Activated CD4-positive, CD25-positive, alpha-beta regulatory T cell (primary cell): Measurements from ENCODE around the gene VEGFA.

ENCODE experiments used
- DNase-seq, 4 experiments: peaks; one replicate each; lab custom pipeline; 2025; lab: John Stamatoyannopoulos, UW

The VEGFA gene

DNA sequence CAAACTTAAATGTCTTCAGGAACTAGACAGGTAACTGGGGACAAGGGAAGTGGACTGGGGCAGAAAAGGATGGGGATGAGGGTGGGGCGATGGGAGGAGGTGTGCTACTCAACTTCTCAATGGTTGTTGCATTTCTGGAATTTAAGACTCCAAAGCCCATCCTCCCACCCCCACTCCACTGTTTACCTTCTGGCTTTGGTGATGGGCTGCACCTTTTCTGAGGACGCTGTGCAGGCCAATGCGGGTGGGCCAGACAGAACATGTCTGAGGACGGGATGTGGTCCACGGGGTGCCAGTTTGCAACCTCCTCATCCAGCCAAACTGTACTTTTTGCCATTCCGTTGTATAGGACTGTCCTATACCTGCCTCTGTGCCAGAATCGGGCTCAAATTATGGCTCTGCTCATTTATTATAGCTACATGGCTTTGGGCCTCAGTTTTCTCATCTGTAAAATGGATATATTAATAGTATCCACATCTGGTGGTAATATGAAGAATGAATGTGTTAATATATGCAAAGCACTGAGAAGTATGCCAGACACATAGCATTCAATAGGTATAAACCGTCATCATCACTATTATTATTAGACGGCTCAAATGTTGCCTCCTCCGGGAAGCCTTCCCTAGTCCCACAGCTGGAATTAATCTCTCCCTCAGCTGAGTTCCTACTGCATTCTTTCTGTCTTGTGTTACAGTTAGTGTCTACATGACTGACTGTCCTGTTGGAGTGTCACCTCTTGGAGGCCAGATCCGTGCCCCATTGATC, 31.0 kb upstream of the VEGFA start:
- DNase-seq, result no peak

DNA sequence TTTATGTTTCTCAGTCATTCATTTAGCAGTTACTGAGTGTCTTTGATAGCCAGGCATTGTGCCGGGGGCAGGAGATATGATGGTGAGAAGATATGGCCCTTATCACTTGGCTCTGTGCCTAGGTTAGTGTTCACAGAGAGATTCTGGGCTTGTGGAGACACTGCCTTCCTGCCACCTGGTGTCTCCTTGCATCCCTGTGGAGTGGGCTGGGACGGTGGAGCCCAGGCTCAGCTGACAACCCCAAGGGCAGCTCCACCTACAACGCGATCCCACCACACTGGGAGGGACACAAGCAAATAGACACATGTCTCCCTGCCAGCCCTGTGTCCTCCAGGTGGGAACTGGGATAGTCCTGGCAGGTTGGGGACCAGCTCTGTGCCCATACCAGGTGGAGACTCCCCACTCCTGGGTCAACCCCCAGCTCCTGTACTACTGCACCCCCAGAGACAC, 30.3 kb upstream of the VEGFA start:
- no peak for DNase-seq

DNA sequence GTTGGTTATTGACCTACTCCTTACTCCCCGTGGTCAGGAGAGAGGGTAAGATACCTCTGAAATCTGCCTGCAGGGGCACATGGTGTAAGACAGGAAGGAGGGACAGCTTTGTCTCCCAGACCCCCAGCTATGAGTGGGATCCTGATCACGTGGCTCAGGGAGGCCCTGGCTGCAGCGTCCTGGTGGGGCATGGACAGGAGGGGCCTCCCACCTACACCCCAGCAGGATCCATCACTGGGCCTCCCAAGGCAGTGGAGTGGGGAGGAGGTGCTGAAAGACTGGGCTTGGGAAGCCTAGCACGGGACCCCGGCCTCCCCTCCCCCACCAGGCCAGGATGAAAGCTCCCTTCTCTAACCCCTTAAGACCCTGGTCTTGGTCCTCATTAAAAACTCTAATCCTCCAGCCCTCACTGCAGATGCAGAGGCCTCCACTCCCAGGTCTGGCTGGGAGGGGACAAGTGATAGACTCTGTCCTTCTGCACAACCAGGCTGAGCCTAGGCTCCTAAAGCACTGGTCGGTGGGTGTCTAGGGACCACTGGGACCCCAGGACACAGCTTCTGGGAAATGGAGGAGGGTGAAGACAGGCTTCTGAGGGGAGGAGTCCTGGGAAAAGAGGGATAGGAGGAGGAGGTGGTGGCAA, 29.6 kb upstream of the VEGFA start:
- no peak for DNase-seq

DNA sequence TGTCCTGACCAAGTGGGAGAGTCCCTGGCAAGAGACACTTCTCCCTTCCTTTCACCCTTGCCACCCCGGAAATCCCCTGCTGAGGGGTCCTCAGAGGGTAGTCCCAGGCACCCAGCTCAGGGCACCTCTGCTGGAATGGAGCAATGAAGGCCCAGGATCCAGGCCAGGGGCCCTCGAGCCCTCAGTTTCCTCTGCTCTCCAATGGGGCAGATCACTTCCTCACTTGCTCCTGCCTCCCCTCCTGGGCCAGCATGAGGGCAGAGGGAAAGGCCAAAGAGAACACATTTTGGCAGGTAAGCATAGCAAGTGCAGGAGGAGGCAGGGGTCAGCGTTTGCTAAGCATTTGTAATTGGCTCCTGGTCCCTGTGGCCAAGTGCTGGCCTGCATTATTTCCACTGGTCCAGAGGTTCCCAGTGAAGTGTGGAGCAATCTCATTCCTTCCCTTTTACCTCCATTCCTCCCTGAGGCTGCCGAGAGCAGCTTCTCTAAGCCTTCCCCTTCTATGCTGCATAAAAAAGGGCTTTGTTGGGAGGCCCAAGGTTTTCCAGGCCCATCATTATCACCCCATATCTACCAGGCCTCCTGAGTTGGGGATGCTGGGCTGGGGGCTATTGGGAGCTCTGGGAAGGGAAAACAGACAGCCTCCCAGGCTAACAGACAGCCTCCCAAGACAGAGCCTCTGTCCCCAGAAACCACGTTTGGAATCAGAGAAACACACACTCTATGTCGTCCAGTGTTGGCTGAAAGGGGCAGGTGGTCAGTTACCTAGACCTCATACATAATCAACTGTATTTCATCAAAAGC, 28.8 kb upstream of the VEGFA start:
- no peak for DNase-seq

DNA sequence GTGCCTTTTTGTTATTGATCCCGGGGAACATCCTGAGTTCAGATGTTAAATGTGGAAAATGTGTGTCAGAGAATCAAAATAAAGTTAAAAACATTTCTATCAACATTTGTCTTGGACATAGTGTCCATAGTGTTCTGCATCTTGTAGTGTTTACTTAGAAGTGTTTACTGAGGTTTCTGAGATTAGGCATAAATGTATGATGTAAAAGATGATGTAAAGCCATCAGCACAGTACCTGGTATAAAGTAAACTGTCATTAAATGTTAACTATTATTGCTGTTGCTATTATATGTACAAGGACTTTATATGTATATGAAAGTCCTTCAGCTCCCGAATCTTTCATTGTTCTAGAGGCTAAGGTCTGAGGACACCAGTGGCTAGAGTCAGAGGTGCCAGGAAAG, 28.2 kb upstream of the VEGFA start:
- DNase-seq, result no peak

DNA sequence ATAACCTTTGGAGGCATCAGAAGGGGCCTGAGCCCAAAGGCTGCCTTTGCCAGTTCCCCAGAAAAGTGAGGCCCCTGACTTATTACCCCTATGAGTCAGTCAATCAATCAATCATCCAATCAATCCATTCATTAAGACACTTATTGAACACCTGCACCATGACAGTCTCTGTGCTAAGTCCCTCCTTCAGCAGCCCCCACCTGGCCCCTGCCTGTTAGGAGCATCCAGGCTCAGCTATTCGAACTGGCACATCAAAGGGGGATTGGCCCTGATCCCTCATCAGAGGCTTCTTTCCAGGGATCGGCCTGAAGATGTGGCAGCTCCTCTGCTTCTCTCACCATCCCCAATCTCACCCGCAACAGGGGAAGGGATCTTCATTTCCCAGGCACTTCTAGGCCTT, 27.7 kb upstream of the VEGFA start:
- DNase-seq, result no peak

DNA sequence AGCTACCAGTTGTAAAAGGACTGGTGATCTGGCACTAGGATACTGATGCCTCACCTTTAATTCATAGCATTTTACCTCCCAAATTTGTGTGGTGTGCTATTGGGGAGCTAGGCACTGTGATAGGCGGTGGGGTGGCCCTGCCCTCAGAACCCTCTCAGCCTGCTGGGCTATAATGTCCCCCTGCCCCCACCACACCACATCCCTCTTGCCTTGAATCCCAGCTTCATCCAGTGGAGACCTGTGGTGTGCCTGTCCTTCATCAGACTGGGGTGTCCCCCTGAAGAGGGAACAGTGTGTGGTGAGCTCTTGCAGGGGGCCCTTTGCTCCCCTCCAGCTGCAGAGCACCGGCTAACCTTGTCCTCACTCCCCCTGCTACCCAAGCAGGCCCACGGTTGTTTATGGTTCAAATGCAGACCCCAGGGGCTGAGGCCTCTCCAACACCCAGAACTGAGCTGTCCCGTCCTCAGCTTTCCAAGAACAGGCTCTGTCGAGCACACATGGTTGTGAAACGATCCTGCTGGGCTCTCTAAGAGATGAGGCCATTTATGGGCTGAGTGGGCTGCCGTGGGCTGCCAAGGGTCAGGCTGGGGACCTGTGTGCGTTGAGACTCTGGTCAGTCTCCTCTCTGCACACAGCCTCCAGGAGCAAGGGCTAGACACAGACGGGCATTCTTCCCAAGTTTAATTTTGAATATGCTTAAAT, 26.9 kb upstream of the VEGFA start:
- DNase-seq, result no peak

DNA sequence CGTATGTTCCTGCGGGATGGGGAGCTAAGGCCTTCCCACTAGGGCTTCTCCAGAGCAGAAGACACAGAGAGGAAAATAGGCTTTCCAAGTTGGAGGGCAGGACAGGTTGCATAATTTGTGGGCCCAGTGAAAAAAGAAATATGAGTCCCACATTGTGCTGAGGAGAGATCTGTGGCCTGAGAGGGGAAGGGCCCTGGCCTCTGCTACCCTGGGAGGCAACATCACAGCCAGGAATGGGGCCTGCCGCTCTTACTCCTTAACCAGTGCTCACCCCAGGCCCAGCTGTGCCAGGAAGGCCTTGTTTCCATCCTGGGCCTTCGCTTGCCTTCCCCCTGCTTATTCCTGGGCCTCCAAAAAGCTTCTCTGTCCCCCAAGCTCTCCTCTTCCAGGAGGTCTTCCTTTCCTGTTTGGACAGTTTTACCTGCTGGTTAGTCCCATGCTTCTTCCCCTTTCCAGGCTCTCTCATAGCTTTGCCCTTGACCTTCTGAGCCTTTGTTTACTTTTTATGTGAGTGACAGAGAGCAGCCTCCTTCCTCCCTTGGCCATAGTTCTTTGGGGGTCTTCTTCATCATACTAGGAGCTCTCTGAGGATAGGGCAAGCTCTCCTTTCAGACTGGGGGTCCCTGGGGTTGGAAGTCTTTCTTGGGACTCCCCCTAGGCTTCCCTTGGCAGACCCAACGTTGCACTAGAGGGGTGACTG, 26.2 kb upstream of the VEGFA start:
- DNase-seq, result no peak

DNA sequence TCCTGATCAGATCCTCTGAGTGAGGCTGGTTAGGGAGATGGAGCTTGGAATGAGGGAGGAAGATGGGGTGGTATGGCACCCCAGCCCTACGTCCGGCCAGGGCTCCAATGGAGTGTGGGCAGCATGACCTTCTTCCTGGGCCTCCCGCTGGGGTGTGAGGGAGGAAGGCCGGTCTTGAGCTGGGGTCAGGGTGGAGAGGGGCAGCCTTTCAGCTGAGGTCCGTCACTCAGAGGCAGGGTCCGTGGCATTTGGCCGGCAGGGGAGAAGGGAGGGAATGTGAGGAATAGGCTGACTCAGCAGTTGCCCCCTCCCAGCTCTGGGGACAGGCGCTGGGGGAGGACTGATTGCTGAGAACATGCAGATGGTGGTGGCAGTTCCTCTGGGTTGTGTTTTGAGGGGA, 25.5 kb upstream of the VEGFA start:
- no peak for DNase-seq

DNA sequence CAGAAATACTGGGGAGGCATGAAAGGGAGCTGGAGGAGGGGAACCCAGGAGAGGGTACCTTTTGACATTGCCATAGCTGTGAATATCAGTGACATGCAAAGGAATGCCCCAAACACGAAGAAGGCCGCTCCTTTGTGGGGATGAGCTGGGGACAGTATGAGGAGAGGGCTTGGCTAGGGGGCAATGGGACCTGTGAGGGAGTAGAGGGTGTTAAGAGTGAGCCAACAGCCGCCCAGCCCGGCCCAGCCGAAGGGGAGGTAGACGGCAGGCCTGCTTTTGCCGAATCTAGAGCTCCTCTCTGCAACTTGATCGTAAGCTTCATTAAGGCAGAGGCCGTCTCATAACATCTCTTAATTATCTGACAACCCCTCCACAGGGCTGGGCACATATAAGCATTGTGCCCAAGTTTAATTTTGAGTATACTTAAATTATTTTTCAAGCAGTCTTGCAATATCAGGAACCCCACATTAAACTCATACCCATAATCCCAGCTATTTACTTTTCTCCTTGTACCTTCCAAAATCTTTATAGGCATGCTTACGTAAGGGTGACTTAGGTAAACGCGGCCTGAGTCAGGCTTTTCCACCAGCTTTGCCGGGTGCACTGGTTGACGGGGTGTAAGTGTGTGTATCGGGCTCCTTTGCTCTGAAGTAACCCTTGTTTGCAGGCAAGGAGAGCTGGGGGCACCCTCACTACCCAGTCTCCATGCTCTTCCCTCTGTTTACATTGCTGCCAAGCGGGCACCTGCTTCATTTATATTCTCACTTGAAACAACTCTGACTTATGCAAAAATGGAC, 24.9 kb upstream of the VEGFA start:
- DNase-seq, result no peak

DNA sequence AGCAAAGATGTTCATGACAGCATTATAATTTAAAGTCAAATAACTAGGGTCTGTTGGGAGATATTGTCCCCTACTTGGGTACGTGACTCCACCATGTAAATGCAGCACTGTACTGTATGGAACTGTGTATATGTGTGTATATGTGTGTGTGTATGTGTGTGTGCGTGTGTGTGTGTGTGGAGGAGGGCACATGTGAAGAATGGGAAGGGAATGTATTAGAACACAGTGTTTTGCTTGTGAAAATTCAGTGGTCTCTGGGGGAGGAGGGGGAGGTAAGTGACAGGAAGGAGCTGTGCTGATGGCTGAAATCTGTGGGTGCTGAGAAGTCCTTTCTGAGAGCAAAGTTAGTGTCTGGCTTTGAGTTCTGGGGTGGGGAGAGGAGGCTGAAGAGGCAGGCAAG, 23.9 kb upstream of the VEGFA start:
- DNase-seq, result no peak

DNA sequence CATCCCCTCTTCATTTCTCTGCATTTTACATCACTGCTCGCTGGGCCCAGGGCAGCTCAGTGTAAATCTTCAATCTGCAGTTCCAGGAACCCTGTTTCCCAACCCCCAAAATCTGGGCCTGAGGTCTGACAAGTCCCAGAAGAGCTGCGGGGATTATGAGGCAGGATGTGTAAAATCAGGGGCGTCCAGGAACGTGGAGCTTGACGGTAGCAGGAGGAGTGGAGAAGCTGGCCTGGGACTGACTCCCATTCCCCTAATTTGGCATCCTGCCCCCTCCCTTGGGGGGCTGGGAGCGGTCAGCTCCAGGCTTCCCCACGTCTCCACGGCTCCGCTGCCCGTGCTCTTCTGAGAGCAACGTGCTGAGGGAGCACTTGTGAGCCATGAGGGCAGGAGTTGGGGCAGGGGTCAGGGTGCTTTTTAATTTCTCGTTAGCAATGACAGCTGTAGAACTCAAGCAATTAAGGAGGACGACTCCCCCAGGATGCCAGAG, 23.4 kb upstream of the VEGFA start:
- DNase-seq, result no peak

DNA sequence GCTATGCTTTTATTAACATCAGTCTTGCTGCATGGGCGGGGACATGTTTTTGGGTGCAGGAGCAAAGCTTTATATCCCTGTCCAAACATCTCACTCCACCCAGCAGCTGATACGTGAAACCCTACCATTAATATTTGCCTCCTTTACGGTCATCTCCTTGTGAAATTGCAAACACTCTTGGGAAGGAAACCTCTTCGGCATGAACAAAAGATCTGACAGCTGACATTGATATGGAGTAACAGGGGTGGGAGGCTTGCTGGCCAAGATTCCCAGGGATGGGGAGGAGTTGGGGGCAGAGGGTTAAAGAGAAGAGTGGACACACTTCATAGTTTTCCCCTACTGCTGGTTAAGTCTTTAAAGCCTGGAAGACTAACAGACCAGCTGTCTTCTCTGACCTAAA, 22.2 kb upstream of the VEGFA start:
- DNase-seq, result no peak

DNA sequence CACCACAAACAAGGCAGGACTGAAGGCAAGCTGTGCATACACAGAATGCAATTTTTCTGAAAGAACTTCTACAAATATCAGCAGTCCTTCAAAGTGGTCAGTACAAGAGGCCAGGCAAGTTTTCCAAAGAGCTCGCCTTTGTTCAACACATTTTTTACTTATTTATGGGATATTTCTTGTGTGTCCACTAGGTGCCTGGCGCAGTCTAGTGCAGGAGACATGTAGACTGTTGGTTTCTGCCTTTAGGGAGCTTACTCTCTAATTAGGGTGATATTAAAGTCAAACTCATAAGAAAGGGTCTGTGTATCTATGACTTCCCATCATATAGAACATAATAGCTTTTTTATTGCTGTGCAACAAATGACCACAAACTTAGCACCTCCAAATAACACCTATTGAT, 21.2 kb upstream of the VEGFA start:
- DNase-seq, result no peak

DNA sequence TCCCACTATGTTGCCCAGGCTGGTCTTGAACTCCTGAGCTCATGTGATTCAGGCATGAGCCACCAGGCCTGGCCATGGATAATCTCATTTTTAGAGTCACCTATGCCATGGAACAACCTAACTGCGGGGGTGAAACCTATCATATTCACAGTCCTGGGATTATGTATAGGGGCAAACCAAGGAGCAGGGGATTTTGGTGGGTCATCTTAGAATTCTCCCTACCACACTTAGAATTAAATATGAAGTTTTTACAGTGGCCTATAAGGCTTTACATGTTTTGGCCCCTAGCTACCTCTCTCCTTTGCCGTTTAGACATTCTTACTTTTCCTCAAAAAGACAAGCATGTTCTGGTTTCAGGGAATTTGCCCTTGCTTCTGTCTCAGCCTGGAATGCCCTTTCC, 20.6 kb upstream of the VEGFA start:
- DNase-seq, result no peak

DNA sequence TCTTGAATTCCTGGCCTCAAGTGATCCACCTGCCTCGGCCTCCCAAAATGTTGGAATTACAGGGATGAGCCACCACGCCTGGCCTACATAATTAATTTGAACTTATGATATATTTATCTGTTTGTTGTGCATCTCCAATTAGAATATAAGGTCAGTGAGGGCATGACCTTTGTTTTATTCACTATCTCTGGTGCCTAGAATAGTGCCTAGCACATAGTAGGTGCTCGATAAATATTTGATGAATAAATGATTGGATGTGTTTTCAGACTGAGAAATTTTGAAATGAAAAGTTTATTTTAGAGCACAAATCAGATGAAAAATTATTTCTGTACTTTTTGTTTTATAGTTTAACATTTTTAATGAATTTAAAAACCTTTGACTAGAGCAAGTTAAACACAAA, 19.4 kb upstream of the VEGFA start:
- no peak for DNase-seq

DNA sequence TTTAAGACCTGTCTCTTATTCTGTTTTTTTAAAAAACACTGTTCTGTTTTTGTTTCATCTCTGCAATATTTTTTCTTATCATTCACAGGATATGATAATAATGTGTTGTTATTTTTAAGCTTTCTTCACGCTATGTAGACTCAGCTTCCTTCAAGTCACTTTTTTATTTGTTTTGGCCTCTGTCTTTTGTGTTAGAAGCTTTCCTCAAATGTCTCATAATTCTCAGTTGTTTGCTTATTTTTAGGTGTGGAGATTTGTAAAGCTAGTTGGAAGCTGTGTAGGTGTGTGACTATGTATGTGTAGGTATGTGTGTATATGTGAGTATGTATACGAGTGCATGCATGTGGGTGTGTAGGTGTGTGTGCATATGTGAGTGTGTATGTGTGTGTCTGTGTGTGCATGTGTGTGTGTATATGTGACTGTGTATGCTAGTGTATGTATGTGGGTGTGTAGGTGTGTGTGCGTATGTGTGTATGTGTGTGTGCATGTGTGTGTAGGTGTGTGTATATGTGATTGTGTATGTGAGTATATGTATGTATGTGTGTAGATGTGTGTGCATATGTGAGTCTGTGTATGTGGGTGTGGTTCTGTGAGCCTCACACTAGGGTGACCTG, 16.3 kb upstream of the VEGFA start:
- no peak for DNase-seq

DNA sequence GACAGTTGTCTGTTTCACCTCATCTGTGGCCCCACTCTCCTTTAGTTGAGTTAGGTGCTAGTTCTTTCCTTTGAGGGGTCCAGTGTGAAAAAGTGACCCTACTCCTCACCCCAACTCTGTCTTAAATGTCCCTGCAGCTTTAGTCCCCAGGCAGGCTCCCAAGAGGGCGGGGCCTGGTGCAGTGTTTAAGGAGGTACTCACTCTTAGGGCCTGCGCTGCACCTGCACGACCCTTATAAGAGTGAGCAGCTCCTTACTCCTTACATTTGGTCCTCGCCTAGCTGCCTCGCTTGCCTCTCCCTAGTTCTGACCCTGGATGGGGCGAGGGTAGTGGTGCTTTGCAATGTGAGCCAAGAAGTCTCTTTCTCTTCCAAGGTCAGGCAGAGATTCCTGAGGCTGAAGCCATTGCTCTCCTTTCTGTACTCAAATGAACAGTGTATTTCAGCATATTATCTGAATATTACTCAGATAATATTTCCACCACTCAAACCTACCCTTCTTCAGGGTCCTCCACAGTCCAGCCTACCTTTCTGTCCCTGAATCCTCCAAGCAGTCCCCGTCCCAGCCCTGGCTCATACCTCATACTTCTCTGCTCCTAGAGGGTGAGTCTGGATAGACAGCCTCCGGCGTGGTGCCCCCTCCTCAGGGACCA, 11.9 kb upstream of the VEGFA start:
- no peak for DNase-seq

DNA sequence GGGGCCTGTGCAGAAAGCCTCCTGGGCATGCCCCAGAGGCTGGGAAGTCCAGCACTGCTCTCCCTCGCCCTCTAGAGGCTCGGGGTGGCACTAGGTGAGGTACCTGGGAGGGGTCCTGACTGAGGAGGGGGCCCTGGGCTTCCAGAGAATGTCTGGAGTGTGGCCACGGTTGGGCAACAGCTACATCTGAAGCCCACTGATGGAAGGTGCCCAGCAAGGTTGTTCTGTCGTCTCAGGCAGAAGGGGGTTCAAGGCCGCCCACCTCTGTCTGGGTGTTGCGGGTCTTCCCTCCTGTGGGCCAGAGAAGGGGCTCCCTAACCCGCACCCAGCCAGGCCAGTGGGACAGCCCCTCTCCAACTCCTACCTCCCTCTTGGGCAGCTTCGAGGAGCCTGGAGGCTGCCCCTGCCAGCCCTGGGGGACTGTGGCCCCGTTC, 11.4 kb upstream of the VEGFA start:
- no peak for DNase-seq
